ENCODE results near the gene RPS18.
"Not testable (repeated sequence)": the region's sequence is repeated elsewhere in the genome, so short reads cannot be mapped to it uniquely, and the experiment has no call there.

The RPS18 gene

GRCh38 chr6:33273129-33273923 is 1.5 kb downstream of the RPS18 start:
- DNase-seq, result no peak

DNA sequence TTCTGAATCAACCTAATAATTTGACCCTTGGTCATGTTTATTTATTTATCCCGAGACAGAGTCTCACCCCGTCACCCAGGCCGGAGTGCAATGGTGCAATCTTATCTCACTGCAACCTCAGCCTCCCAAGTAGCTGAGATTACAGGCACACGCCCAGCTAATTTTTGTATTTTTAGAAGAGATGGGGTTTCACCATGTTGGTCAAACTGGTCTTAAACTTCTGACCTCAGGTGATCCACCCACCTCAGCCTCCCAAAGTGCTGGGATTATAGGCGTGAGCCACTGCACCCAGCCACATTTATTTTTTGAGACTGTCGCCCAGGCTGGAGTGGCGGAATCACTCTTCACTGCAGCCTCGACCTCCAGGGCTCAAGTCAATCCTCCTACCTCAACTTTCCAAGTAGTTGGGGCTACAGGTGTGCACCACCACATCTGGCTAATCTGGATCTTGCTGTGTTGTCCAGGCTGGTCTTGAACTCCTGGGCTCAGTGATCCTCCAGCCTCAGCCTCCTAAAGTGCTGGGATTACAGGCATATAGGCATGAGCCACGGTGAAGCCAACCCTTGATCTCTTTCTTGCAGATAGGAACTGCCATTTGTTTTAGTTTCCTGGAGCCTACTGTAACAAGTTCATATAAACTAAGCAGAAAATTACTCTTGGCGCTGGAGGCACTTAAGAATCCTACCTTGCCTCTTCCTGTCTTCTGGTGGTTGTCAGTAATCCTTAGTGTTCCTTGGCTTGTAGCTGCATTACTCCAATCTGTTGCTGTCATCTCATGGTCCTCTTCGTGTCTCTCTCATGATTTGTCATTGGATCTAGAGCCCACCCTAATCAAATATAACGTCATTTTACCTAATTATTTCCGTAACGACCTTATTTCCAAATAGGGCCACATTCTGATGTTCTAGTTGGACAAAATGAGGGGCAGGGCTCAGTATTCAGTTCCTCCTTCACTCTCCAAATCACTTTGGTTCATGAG is 2.3 kb downstream of the RPS18 start:
- no peak for DNase-seq

- not testable (repeated sequence) for DNase-seq
Measured at GRCh38 chr6:33275795-33276580, 4.1 kb downstream of the RPS18 start.

- DNase-seq, result no peak
Measured at GRCh38 chr6:33276581-33276863, 4.6 kb downstream of the RPS18 start.

DNA sequence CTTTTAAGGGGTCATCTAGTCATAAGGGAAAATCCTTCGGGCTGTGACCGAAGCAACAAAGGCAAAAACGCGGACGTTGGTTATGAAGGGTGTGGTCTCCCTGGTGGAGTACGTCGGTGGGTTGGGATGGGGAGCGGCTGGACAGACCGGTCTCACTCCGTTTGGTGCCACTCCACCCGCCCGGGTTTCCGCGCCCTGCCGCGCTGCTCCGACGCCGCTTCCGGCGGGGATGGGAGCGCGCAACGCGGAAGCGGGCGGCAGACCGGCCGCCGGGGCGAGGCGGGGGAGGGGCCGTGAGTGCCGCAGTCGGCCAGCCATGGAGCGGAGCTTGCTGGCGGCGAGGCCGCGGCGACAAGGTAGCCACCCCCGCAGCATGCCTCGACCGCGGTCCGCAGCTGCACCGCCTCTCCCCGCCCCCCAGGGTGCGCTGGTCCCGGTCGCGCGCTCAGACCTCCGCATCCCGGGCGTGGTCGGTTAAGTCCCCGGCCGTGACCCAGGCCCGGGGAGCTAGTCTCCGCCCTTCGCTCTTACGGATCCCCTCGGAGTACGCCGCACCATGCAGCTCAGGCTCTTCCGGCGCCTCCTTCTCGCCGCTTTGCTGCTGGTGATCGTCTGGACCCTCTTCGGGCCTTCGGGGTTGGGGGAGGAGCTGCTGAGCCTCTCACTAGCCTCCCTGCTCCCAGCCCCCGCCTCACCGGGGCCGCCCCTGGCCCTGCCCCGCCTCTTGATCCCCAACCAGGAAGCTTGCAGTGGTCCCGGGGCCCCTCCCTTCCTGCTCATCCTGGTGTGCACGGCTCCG is 5.2 kb downstream of the RPS18 start, which contains the start of gene B3GALT4:
B3GALT4 (plus strand) TSS at position 260 of the 799 bp plus-strand sequence; CDS start at position 557, 297 bp downstream.
- no peak for DNase-seq

GRCh38 chr6:33277663-33278391 is 6.0 kb downstream of the RPS18 start:
- DNase-seq, result no peak

DNA sequence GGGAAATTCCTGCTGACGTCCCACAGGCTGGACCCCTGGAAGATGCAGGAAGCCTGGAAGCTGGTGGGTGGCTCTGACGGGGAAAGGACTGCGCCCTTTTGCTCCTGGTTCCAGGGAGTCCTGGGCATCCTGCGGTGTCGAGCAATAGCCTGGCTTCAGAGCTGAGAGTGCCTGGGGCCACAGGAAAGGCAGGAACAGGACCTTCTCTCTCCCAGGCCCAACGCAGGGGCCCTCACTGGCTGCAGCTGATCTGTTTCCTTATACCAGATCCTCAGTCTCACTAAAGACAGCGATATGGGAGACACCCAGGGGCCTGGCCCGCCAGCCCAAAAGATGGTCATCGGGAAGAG is 6.5 kb downstream of the RPS18 start:
- no peak for DNase-seq

- DNase-seq, result no peak
Measured at GRCh38 chr6:33278810-33279209, 6.9 kb downstream of the RPS18 start.

- no peak for DNase-seq
Measured at GRCh38 chr6:33279257-33279695, 7.4 kb downstream of the RPS18 start.

DNA sequence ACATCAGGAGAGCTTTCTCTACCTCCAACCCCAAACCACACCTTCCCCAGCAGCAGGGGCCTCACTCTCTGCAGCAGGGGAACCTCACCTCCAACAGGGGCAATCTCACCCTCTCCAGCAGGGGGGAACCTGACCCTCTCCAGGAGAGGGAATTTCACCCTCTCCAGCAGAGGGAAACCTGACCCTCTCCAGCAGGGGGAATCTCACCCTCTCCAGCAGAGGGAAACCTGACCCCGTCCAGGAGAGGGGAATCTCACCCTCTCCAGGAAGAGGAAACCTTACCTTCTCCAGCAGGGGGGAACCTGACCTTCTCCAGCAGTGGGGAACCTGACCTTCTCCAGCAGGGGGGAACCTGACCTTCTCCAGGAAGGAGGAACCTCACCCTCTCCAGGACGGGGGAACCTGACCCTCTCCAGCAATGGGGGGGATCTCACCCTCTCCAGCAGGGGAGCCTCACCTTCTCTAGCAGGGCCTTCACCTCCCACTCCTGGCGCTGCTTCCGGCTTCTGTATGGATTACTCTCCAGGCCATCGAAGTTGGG is 8.2 kb downstream of the RPS18 start:
- DNase-seq, result peak; percentile 27 to 60

- no peak for DNase-seq
Measured at GRCh38 chr6:33280539-33280938, 8.7 kb downstream of the RPS18 start.

DNA sequence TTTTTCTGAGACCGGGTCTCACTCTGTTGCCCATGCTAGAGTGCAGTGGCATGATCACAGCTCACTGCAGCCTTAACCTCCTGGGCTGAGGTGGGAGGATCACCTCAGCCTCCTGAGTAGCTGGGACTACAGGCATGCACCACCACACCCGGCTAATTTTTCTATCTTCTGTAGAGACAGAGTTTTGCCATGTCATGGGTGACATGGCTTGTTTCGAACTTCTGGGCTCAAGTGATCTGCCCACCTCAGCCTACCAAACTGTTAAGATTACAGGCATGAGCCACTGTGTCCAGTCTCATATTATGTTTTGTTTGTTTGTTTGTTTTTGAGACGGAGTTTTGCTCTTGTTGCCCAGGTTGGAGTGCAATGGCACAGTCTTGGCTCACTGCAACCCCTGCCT is 13.3 kb downstream of the RPS18 start:
- DNase-seq, result not testable (repeated sequence)

- no peak for DNase-seq
Measured at GRCh38 chr6:33286946-33287914, 15.4 kb downstream of the RPS18 start.

DNA sequence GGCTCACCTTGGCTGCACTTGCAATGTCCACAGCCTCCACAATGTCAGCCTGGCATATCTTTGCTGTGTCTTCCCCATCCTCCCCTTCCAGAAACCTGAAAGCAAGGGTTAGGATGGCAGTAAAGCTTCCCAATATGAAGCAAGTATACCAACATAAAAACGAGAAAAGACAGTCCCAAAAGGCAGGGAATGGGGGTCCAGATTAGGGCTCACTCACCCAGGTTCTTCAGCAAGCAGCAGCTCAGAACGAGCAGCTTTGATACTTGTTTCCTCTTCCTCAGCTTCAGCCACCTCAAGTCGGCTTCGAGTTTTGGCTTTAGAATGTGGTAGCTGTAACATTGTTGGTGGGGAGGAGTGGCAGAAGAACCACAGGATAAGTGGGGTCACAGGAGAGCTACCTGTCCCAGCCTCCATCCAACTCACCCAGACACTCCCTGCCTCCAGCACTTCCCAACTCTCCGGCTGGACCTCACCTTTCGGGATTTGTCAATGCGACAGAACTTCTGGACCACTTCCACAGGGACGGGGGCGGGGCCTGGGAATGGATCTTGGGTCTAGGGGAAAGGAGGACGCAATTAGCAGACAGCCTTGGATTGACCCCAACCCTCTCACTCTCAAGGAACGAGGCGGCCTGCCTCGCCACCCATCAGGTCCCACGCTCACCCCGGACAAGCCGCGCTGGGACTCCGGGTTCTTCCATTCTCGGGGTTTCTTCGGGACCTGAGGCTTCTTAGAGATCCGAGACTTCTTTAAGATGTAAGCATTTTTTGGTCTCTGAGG is 16.5 kb downstream of the RPS18 start:
- no peak for DNase-seq

DNA sequence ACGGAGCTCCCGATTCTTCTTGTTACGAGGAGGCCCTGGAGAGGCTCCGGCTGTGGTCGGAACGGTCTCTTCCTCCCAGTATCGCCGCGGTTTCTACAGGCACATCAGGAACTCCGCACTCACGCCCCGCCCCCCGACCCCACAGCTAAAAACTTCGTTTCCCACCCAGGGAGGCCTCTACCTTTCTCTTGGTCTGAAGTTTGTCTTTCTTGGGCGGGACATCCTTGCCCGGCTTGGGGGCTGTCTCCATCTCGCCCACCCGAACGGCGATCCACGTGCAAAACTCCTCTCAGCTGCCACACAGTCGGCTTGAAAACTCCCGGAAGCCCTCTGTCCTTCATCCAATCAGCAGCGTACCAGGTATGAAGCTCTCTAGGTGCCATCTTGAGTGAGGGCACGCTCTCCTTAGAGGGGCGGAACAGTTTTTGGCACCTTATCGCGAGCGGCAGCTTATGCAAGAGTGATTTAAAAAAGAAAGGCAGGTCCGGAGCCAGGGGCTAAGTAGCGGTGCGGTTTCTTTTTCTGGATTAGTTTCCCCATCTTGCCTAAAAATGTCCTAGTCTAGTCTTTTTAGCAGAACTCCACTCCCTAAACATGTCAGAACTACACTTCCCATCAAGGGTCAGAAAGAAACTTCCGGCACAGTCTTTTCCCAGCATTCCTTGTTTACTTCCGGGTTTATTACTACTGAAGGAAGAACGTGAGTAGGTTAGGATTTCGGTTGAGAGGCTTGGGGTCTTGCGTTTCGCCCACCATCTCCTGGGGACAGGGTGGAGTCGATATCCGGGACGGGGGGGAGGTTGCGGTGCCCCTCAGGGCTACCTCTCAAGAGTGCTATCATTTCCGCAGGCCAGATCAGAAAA is 17.3 kb downstream of the RPS18 start, which contains the start of the genes PFDN6 and WDR46:
PFDN6 (plus strand) TSS at position 681 of the 863 bp plus-strand sequence. CDS start 256 bp downstream, outside the sequence.
WDR46 (minus strand) TSS at position 319 of the 863 bp plus-strand sequence; CDS start at position 250, 69 bp downstream.
- peak; percentile 97 to 99 for DNase-seq

DNA sequence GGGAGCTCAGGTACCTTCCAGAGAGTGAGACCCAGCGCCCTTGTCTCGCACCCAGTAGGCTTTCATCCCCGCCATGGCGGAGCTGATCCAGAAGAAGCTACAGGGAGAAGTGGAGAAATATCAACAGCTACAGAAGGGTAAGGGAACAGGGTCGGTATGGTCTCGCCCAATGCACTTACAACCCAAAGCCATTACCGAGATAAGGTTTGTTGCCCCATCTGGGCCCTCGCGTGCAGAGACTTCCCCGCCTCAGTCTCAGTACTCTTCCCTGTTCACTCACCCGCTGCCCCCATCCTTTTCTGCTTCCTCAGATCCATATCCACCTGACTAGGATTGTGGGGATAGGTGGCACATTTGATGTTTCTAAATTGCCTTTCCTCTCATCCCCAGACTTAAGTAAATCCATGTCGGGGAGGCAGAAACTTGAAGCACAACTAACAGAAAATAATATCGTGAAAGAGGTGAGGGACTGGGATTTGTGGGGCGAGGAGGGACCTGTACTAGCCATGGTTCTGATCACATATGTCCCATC is 18.0 kb downstream of the RPS18 start:
- DNase-seq, result no peak

DNA sequence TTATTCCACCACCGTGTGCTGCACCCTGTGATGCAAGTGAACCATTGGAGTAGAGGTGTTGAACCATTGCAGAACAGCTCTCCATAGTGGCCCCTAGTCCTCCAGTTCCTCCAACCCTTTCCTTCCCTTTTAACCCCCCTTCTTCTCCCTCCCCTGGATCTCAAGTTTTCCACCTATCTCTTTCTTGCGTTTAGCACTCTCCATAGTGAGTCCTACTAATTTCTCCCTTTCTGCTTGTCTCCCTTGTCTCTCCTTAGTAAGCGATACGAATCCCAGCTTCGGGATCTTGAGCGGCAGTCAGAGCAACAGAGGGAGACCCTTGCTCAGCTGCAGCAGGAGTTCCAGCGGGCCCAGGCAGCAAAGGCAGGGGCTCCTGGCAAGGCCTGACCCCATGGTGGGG is 18.6 kb downstream of the RPS18 start:
- no peak for DNase-seq
